ENCODE results near the gene TTR. TPM values are rescaled to one million over a fixed set of nuclear protein-coding genes. Genes with fewer than 3 reads are reported as not detected.

Gene TTR
- total RNA-seq, 2 donors from 2014 or later, result not detected

GRCh38 chr18:31618801-31619200 lies 27.1 kb downstream of the TTR start:
- TF ChIP-seq CTCF (IDR thresholded peaks at IDR 0.05), result no peak
- Histone ChIP-seq H3K4me3 (no peak overlapping the region), H3K9me3 (no peaks in the 10 kb centered on the region), H3K27me3 (replicated peaks; ENCODE audit: insufficient read depth) (no peaks in the 10 kb centered on the region), H3K36me3 (no peaks in the 10 kb centered on the region), H3K4me1 (ENCODE audit: control insufficient read depth in 1 of 2, low read depth in 2 of 2) (no peaks in the 10 kb centered on the region), H3K27ac (no peak overlapping the region)
- no peak for ATAC-seq (ENCODE audit: insufficient number of reproducible peaks, low FRiP score, low read depth)
- DNase-seq (ENCODE audit: low spot score), result no peak

GRCh38 chr18:31619291-31619690 lies 27.6 kb downstream of the TTR start:
- ATAC-seq (ENCODE audit: insufficient number of reproducible peaks, low FRiP score, low read depth), result no peak
- H3K4me1 ChIP-seq (ENCODE audit: control insufficient read depth in 1 of 2, low read depth in 2 of 2), result no peaks in the 10 kb centered on the region
- no peak overlapping the region for H3K4me3 ChIP-seq
- H3K9me3 ChIP-seq, result no peaks in the 10 kb centered on the region
- no peak overlapping the region for H3K27ac ChIP-seq
- no peaks in the 10 kb centered on the region for H3K27me3 ChIP-seq (replicated peaks; ENCODE audit: insufficient read depth)
- no peak for TF ChIP-seq CTCF (IDR thresholded peaks at IDR 0.05)
- no peak for DNase-seq (ENCODE audit: low spot score)
- H3K36me3 ChIP-seq, result no peaks in the 10 kb centered on the region

- no peaks in the 10 kb centered on the region for H3K4me1 ChIP-seq (ENCODE audit: control insufficient read depth in 1 of 2, low read depth in 2 of 2)
- H3K27me3 ChIP-seq (replicated peaks; ENCODE audit: insufficient read depth), result no peaks in the 10 kb centered on the region
- no peaks in the 10 kb centered on the region for H3K9me3 ChIP-seq
- no peaks in the 10 kb centered on the region for H3K36me3 ChIP-seq
- TF ChIP-seq CTCF (IDR thresholded peaks at IDR 0.05), result no peak
- H3K27ac ChIP-seq, result no peak overlapping the region
- no peak overlapping the region for H3K4me3 ChIP-seq
- no peak for DNase-seq (ENCODE audit: low spot score)
- ATAC-seq (ENCODE audit: insufficient number of reproducible peaks, low FRiP score, low read depth), result no peak
Observed at GRCh38 chr18:31624892-31625640, 33.4 kb downstream of the TTR start.

- DNase-seq (ENCODE audit: low spot score) (no peak), ATAC-seq (ENCODE audit: insufficient number of reproducible peaks, low FRiP score, low read depth) (no peak)
- Histone ChIP-seq H3K27me3 (replicated peaks; ENCODE audit: insufficient read depth) (no peaks in the 10 kb centered on the region), H3K9me3 (no peaks in the 10 kb centered on the region), H3K4me3 (no peak overlapping the region), H3K36me3 (no peaks in the 10 kb centered on the region), H3K4me1 (ENCODE audit: control insufficient read depth in 1 of 2, low read depth in 2 of 2) (no peaks in the 10 kb centered on the region), H3K27ac (no peak overlapping the region)
- TF ChIP-seq CTCF (IDR thresholded peaks at IDR 0.05), result no peak
Observed at GRCh38 chr18:31626409-31626808, 34.7 kb downstream of the TTR start.

GRCh38 chr18:31630549-31630948 lies 38.9 kb downstream of the TTR start:
- DNase-seq (ENCODE audit: low spot score) (no peak), ATAC-seq (ENCODE audit: insufficient number of reproducible peaks, low FRiP score, low read depth) (no peak)
- no peaks in the 10 kb centered on the region for H3K9me3 ChIP-seq
- TF ChIP-seq CTCF (IDR thresholded peaks at IDR 0.05), result no peak
- no peaks in the 10 kb centered on the region for H3K4me1 ChIP-seq (ENCODE audit: control insufficient read depth in 1 of 2, low read depth in 2 of 2)
- no peaks in the 10 kb centered on the region for H3K27me3 ChIP-seq (replicated peaks; ENCODE audit: insufficient read depth)
- no peaks in the 10 kb centered on the region for H3K36me3 ChIP-seq
- H3K27ac ChIP-seq, result no peak overlapping the region
- no peak overlapping the region for H3K4me3 ChIP-seq

Data from thoracic aorta (tissue), 2 donors.